K562 (cell line): Measurements from ENCODE around the gene UBE2D3. TPM values are rescaled to one million over a fixed set of nuclear protein-coding genes. Genes with fewer than 3 reads are reported as not detected.
A peak's percentile ranks its signal among the peaks of the same experiment; 100 is the strongest.

Experiments used
- COPS2 ChIP-seq: fragments of 450-650 bp; conservative IDR thresholded peaks from 2 replicates; pipeline ENCODE4 v1.6.1; 2016; ENCODE audit warnings: mild to moderate bottlenecking, moderate library complexity
- DMBX1 ChIP-seq: fragments of 250-450 bp; sonication (Bioruptor Pico); IDR thresholded peaks from 2 replicates; pipeline ENCODE4 v1.8.0; 2022; ENCODE audit warnings: inconsistent platforms, mild to moderate bottlenecking, moderate library complexity, borderline replicate concordance
- GTF2A2 ChIP-seq: IDR thresholded peaks from 2 replicates; pipeline ENCODE4 v1.6.1; 2016; ENCODE audit warnings: mild to moderate bottlenecking, missing genetic modification characterization, missing compliant biosample characterization
- PTTG1 ChIP-seq: fragments of 450-650 bp; IDR thresholded peaks from 2 replicates; pipeline ENCODE4 v1.6.1; 2016; ENCODE audit warnings: low read depth, mild to moderate bottlenecking, missing genetic modification characterization, missing compliant biosample characterization
- TOE1 ChIP-seq, 2 experiments: fragments of 450-650 bp in 1 of 2; sonication (generic) in 1 of 2; formaldehyde crosslinking in 1 of 2; IDR thresholded peaks; 2 replicates each; pipeline versions ENCODE4 v1.7.1 to v1.8.0; 2016 to 2022; ENCODE audit warnings: borderline replicate concordance in 2 of 2, mild to moderate bottlenecking in 2 of 2, antibody characterized with exemption in 1 of 2, inconsistent platforms in 1 of 2, low read depth in 1 of 2, missing genetic modification reagents in 1 of 2, moderate library complexity in 1 of 2
- ZKSCAN1 ChIP-seq: fragments of 150-350 bp; IDR thresholded peaks from 2 replicates; pipeline ENCODE4 v1.6.1; 2016; ENCODE audit warnings: low read depth, low read length
- ZNF316 ChIP-seq: fragments of 450-650 bp; IDR thresholded peaks from 2 replicates; pipeline ENCODE4 v1.6.1; 2016
- ZNF586 ChIP-seq: fragments of 450-650 bp; formaldehyde crosslinking; conservative IDR thresholded peaks from 2 replicates; pipeline ENCODE4 v1.4.0; 2020; ENCODE audit warnings: mild to moderate bottlenecking, moderate library complexity
- ZNF77 ChIP-seq: fragments of 250-450 bp; sonication (Bioruptor Pico); IDR thresholded peaks from 2 replicates; pipeline ENCODE4 v1.5.0; 2020
- ZSCAN32 ChIP-seq: fragments of 450-650 bp; formaldehyde crosslinking; IDR thresholded peaks from 2 replicates; pipeline ENCODE4 v1.4.0; 2020; ENCODE audit warnings: mild to moderate bottlenecking, moderate library complexity
- polyA plus RNA-seq, 8 experiments: library from polyadenylated mRNA; depleted of rRNA in 4 of 8; stranded (reverse) in 5 of 8; unstranded in 3 of 8; fragments of >200 nt; fragmentation: Nextera tagmentation in 2 of 8; fragmentation: Illumina TruSeq in 1 of 8; extraction: Ambion mirVana in 2 of 8; extraction: Trizol in 1 of 8; gene quantifications; 2 replicates each; pipeline versions ENCODE4 v1.2.1 to v1.2.3, GENCODE V29; 2011 to 2014; ENCODE audit warnings: inconsistent platforms in 1 of 8, missing spikeins in 1 of 8
- total RNA-seq, 7 experiments: library from RNA; depleted of rRNA in 6 of 7; stranded (reverse); fragments of >200 nt in 6 of 7; fragmentation: Illumina TruSeq in 2 of 7; extraction: Trizol in 2 of 7; gene quantifications; 2 replicates each; pipeline versions ENCODE4 v1.2.1 to v1.2.3, GENCODE V29; 2011 to 2021; ENCODE audit warnings: low replicate concordance in 1 of 7
- TF ChIP-seq, protein P1 (sequence below): fragments of 150-350 bp; IDR thresholded peaks from 2 replicates; pipeline ENCODE4 v1.6.1; 2014; ENCODE audit warnings: low read depth, mild to moderate bottlenecking, low read length, borderline replicate concordance
- TF ChIP-seq, protein P2 (sequence below): fragments of 200-800 bp; sonication (Bioruptor generic); IDR thresholded peaks from 2 replicates; pipeline ENCODE4 v1.6.1; 2017; ENCODE audit warnings: missing genetic modification characterization, missing compliant biosample characterization
- TF ChIP-seq, protein P3 (sequence below): fragments of 450-650 bp; formaldehyde crosslinking; IDR thresholded peaks from 2 replicates; pipeline ENCODE4 v1.4.0; 2020; ENCODE audit warnings: mild to moderate bottlenecking, mixed read lengths
- TF ChIP-seq, protein P4 (sequence below): fragments of 450-650 bp; IDR thresholded peaks from 2 replicates; pipeline ENCODE4 v1.6.1; 2016
- TF ChIP-seq, protein P5 (sequence below): fragments of 250-450 bp; sonication (Bioruptor Pico); IDR thresholded peaks from 2 replicates; pipeline ENCODE4 v1.5.0; 2021; ENCODE audit warnings: mild to moderate bottlenecking, borderline replicate concordance

Gene UBE2D3
- total and polyA plus RNA-seq, 9 of the 15 experiments (the other 6 are each of a cell fraction or from before 2014, with no cell fraction given), result 191 to 618 (median 292) TPM

DNA sequence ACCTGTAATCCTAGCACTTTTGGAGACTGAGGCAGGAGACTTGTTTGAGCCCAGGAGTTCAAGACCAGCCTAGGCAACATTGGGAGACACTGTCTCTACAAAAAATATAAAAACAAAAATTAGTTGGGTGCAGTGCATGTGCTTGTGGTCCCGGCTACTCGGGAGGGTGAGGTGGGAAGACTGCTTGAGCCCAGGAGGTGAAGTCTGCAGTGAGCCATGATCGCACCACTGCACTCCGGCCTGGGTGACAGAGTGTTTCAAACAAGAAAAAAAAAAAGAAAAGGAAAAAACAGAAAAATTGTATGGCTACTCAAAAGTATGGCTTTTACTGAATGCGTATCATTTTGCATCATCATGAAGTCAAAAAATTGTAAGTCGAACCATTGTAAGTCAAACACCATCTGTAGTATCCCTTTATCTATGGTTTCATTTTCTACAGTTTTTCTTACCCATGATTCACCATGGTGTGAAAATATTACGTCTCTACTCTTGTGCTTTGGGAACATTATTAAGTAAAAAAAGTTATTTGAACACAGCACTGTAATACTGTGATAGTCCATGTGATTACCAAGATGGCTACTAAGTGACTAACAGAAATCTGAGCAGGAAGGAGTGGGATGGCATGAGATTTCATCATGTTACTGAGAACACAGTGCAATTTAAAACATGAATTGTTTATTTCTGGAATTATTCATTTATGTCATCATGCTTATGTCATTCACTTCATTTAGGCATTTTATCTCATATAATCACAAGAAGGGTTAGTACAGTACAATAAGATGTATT is 40.1 kb downstream of the UBE2D3 start (continued):
- TF ChIP-seq TOE1 (IDR thresholded peaks at IDR 0.05; ENCODE audit: borderline replicate concordance) (no peak), TOE1 (CRISPR knock-in tag; IDR thresholded peaks at IDR 0.05; ENCODE audit: borderline replicate concordance, low read depth) (no peak), COPS2 (no peak), GTF2A2 (peak; percentile 58; the same call in 1 of the 2 replicates), PTTG1 (tag) (0 out of 2 replicates have a peak, but pooled peaks have one; percentile 41), ZKSCAN1 (no peak), ZNF586 (CRISPR knock-in tag) (no peak), ZSCAN32 (no peak), ZNF316 (no peak), DMBX1 (CRISPR knock-in tag) (peak; percentile 24; the same call in 1 of the 2 replicates), ZNF77 (no peak)
- TF ChIP-seq, protein P1, sequence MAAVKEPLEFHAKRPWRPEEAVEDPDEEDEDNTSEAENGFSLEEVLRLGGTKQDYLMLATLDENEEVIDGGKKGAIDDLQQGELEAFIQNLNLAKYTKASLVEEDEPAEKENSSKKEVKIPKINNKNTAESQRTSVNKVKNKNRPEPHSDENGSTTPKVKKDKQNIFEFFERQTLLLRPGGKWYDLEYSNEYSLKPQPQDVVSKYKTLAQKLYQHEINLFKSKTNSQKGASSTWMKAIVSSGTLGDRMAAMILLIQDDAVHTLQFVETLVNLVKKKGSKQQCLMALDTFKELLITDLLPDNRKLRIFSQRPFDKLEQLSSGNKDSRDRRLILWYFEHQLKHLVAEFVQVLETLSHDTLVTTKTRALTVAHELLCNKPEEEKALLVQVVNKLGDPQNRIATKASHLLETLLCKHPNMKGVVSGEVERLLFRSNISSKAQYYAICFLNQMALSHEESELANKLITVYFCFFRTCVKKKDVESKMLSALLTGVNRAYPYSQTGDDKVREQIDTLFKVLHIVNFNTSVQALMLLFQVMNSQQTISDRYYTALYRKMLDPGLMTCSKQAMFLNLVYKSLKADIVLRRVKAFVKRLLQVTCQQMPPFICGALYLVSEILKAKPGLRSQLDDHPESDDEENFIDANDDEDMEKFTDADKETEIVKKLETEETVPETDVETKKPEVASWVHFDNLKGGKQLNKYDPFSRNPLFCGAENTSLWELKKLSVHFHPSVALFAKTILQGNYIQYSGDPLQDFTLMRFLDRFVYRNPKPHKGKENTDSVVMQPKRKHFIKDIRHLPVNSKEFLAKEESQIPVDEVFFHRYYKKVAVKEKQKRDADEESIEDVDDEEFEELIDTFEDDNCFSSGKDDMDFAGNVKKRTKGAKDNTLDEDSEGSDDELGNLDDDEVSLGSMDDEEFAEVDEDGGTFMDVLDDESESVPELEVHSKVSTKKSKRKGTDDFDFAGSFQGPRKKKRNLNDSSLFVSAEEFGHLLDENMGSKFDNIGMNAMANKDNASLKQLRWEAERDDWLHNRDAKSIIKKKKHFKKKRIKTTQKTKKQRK, result no peak
- TF ChIP-seq, protein P2, sequence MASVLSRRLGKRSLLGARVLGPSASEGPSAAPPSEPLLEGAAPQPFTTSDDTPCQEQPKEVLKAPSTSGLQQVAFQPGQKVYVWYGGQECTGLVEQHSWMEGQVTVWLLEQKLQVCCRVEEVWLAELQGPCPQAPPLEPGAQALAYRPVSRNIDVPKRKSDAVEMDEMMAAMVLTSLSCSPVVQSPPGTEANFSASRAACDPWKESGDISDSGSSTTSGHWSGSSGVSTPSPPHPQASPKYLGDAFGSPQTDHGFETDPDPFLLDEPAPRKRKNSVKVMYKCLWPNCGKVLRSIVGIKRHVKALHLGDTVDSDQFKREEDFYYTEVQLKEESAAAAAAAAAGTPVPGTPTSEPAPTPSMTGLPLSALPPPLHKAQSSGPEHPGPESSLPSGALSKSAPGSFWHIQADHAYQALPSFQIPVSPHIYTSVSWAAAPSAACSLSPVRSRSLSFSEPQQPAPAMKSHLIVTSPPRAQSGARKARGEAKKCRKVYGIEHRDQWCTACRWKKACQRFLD, result peak; percentile 57; the same call in 1 of the 2 replicates
- TF ChIP-seq, protein P3, sequence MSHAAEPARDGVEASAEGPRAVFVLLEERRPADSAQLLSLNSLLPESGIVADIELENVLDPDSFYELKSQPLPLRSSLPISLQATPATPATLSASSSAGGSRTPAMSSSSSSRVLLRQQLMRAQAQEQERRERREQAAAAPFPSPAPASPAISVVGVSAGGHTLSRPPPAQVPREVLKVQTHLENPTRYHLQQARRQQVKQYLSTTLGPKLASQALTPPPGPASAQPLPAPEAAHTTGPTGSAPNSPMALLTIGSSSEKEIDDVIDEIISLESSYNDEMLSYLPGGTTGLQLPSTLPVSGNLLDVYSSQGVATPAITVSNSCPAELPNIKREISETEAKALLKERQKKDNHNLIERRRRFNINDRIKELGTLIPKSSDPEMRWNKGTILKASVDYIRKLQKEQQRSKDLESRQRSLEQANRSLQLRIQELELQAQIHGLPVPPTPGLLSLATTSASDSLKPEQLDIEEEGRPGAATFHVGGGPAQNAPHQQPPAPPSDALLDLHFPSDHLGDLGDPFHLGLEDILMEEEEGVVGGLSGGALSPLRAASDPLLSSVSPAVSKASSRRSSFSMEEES (CRISPR knock-in tag), result no peak
- TF ChIP-seq, protein P4, sequence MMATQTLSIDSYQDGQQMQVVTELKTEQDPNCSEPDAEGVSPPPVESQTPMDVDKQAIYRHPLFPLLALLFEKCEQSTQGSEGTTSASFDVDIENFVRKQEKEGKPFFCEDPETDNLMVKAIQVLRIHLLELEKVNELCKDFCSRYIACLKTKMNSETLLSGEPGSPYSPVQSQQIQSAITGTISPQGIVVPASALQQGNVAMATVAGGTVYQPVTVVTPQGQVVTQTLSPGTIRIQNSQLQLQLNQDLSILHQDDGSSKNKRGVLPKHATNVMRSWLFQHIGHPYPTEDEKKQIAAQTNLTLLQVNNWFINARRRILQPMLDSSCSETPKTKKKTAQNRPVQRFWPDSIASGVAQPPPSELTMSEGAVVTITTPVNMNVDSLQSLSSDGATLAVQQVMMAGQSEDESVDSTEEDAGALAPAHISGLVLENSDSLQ, result no peak
- TF ChIP-seq, protein P5, sequence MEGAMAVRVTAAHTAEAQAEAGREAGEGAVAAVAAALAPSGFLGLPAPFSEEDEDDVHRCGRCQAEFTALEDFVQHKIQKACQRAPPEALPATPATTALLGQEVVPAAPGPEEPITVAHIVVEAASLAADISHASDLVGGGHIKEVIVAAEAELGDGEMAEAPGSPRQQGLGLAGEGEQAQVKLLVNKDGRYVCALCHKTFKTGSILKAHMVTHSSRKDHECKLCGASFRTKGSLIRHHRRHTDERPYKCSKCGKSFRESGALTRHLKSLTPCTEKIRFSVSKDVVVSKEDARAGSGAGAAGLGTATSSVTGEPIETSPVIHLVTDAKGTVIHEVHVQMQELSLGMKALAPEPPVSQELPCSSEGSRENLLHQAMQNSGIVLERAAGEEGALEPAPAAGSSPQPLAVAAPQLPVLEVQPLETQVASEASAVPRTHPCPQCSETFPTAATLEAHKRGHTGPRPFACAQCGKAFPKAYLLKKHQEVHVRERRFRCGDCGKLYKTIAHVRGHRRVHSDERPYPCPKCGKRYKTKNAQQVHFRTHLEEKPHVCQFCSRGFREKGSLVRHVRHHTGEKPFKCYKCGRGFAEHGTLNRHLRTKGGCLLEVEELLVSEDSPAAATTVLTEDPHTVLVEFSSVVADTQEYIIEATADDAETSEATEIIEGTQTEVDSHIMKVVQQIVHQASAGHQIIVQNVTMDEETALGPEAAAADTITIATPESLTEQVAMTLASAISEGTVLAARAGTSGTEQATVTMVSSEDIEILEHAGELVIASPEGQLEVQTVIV, result no peak
